Measurements from ENCODE around the gene CYP8B1.

Gene CYP8B1

GRCh38 chr3:42822828-42823227 lies 52.9 kb downstream of the CYP8B1 start:
- in situ Hi-C loops (cut with HindIII; ENCODE audit: low sequenced_read_pairs): no loop called here
- no peak for DNase-seq (ENCODE audit: low read depth)
- TF ChIP-seq CTCF (IDR thresholded peaks at IDR 0.05; ENCODE audit: low read depth, low read length, missing control alignments): no peak
- H3K4me3 ChIP-seq (ENCODE audit: low read depth, low read length): no peak overlapping the region

Data from astrocyte of the cerebellum (primary cell).